T-helper 2 cell treated with Interferon-gamma antibody and Interleukin-4, amounts not matched to agents 5 μg/mL and 100 μg/mL, for 36 hours (primary cell): Measurements from ENCODE around the gene KANSL1.

ENCODE experiments used
- DNase-seq: peaks from one replicate; pipeline ENCODE4 v3.0.0; 2021; ENCODE audit warnings: low spot score
- H3K27ac Mint-ChIP-seq: one replicate; pipeline ENCODE4 v1.8.0; 2021; ENCODE audit warnings: mild to moderate bottlenecking, mixed read lengths
- H3K27me3 Mint-ChIP-seq: one replicate; pipeline ENCODE4 v1.8.0; 2021; ENCODE audit warnings: low read depth, mixed read lengths
- H3K36me3 Mint-ChIP-seq: one replicate; pipeline ENCODE4 v1.8.0; 2021; ENCODE audit warnings: low read depth, mixed read lengths
- H3K4me1 Mint-ChIP-seq: one replicate; pipeline ENCODE4 v1.8.0; 2021; ENCODE audit warnings: low read depth, mixed read lengths
- H3K4me3 Mint-ChIP-seq: one replicate; pipeline ENCODE4 v1.8.0; 2022; ENCODE audit warnings: mild to moderate bottlenecking, moderate library complexity, mixed read lengths
- H3K9me3 Mint-ChIP-seq: one replicate; pipeline ENCODE4 v1.8.0; 2021; ENCODE audit warnings: mixed read lengths

KANSL1 gene

GRCh38 chr17:46002973-46003316 is 190.3 kb downstream of the KANSL1 start:
- H3K27me3 Mint-ChIP-seq, result no peaks in the 10 kb centered on the region
- no peak overlapping the region for H3K27ac Mint-ChIP-seq
- H3K36me3 Mint-ChIP-seq, result no peaks in the 10 kb centered on the region
- peaks cover 5% of the 10 kb centered on the region for H3K4me1 Mint-ChIP-seq
- H3K4me3 Mint-ChIP-seq, result no peak overlapping the region
- H3K9me3 Mint-ChIP-seq, result no peaks in the 10 kb centered on the region
- DNase-seq, result no peak

GRCh38 chr17:46002311-46002972 is 190.8 kb downstream of the KANSL1 start:
- DNase-seq, result peak; percentile 46
- no peaks in the 10 kb centered on the region for H3K9me3 Mint-ChIP-seq
- H3K27ac Mint-ChIP-seq, result no peak overlapping the region
- peaks cover 5% of the 10 kb centered on the region for H3K4me1 Mint-ChIP-seq
- no peaks in the 10 kb centered on the region for H3K27me3 Mint-ChIP-seq
- no peaks in the 10 kb centered on the region for H3K36me3 Mint-ChIP-seq
- no peak overlapping the region for H3K4me3 Mint-ChIP-seq

- DNase-seq, result no peak
- H3K27me3 Mint-ChIP-seq, result no peaks in the 10 kb centered on the region
- H3K4me3 Mint-ChIP-seq, result no peak overlapping the region
- peaks cover 5% of the 10 kb centered on the region for H3K4me1 Mint-ChIP-seq
- no peak overlapping the region for H3K27ac Mint-ChIP-seq
- H3K36me3 Mint-ChIP-seq, result no peaks in the 10 kb centered on the region
- no peaks in the 10 kb centered on the region for H3K9me3 Mint-ChIP-seq
Measured at GRCh38 chr17:46001390-46002310, 191.6 kb downstream of the KANSL1 start.

GRCh38 chr17:46000757-46001156 is 192.5 kb downstream of the KANSL1 start:
- Mint-ChIP-seq H3K9me3 (no peaks in the 10 kb centered on the region), H3K4me1 (peaks cover 5% of the 10 kb centered on the region), H3K27me3 (no peaks in the 10 kb centered on the region), H3K36me3 (no peaks in the 10 kb centered on the region), H3K4me3 (no peak overlapping the region), H3K27ac (no peak overlapping the region)
- DNase-seq, result no peak

- Mint-ChIP-seq H3K4me3 (no peak overlapping the region), H3K4me1 (peaks cover 5% of the 10 kb centered on the region), H3K36me3 (no peaks in the 10 kb centered on the region), H3K27me3 (no peaks in the 10 kb centered on the region), H3K9me3 (no peaks in the 10 kb centered on the region), H3K27ac (no peak overlapping the region)
- DNase-seq, result no peak
Measured at GRCh38 chr17:46000292-46000691, 192.9 kb downstream of the KANSL1 start.

GRCh38 chr17:45999900-46000290 is 193.3 kb downstream of the KANSL1 start:
- no peaks in the 10 kb centered on the region for H3K9me3 Mint-ChIP-seq
- DNase-seq, result no peak
- peaks cover 5% of the 10 kb centered on the region for H3K4me1 Mint-ChIP-seq
- no peak overlapping the region for H3K4me3 Mint-ChIP-seq
- H3K27me3 Mint-ChIP-seq, result no peaks in the 10 kb centered on the region
- no peak overlapping the region for H3K27ac Mint-ChIP-seq
- H3K36me3 Mint-ChIP-seq, result no peaks in the 10 kb centered on the region

GRCh38 chr17:45998987-45999899 is 194.0 kb downstream of the KANSL1 start, which contains the start of gene STH:
TSS of gene STH (plus strand) at chr17:45999250. CDS start at chr17:45999280, 30 bp downstream.
- DNase-seq, result no peak
- Mint-ChIP-seq H3K4me1 (peaks cover 4% of the 10 kb centered on the region), H3K27me3 (no peaks in the 10 kb centered on the region), H3K9me3 (no peaks in the 10 kb centered on the region), H3K4me3 (no peak within 1 kb of the TSS), H3K36me3 (no peaks in the 10 kb centered on the region), H3K27ac (no peak within 1 kb of the TSS)

GRCh38 chr17:45997624-45998023 is 195.6 kb downstream of the KANSL1 start:
- no peaks in the 10 kb centered on the region for H3K27me3 Mint-ChIP-seq
- no peak for DNase-seq
- H3K36me3 Mint-ChIP-seq, result no peaks in the 10 kb centered on the region
- no peak overlapping the region for H3K4me3 Mint-ChIP-seq
- H3K27ac Mint-ChIP-seq, result no peak overlapping the region
- H3K4me1 Mint-ChIP-seq, result peaks cover under 1% of the 10 kb centered on the region
- H3K9me3 Mint-ChIP-seq, result no peaks in the 10 kb centered on the region

- no peak overlapping the region for H3K4me3 Mint-ChIP-seq
- H3K4me1 Mint-ChIP-seq, result no peaks in the 10 kb centered on the region
- H3K27ac Mint-ChIP-seq, result no peak overlapping the region
- no peaks in the 10 kb centered on the region for H3K27me3 Mint-ChIP-seq
- no peaks in the 10 kb centered on the region for H3K36me3 Mint-ChIP-seq
- no peaks in the 10 kb centered on the region for H3K9me3 Mint-ChIP-seq
- no peak for DNase-seq
Measured at GRCh38 chr17:45997166-45997565, 196.1 kb downstream of the KANSL1 start.

- Mint-ChIP-seq H3K4me1 (no peaks in the 10 kb centered on the region), H3K27me3 (no peaks in the 10 kb centered on the region), H3K9me3 (no peaks in the 10 kb centered on the region), H3K4me3 (no peak overlapping the region), H3K36me3 (no peaks in the 10 kb centered on the region), H3K27ac (no peak overlapping the region)
- no peak for DNase-seq
Measured at GRCh38 chr17:45996282-45996937, 196.8 kb downstream of the KANSL1 start.

GRCh38 chr17:45995627-45996270 is 197.5 kb downstream of the KANSL1 start:
- no peaks in the 10 kb centered on the region for H3K9me3 Mint-ChIP-seq
- H3K4me3 Mint-ChIP-seq, result no peak overlapping the region
- DNase-seq, result no peak
- H3K27me3 Mint-ChIP-seq, result no peaks in the 10 kb centered on the region
- no peaks in the 10 kb centered on the region for H3K36me3 Mint-ChIP-seq
- no peak overlapping the region for H3K27ac Mint-ChIP-seq
- no peaks in the 10 kb centered on the region for H3K4me1 Mint-ChIP-seq

GRCh38 chr17:45994987-45995386 is 198.2 kb downstream of the KANSL1 start:
- H3K9me3 Mint-ChIP-seq, result no peaks in the 10 kb centered on the region
- no peak for DNase-seq
- no peaks in the 10 kb centered on the region for H3K27me3 Mint-ChIP-seq
- H3K27ac Mint-ChIP-seq, result no peak overlapping the region
- no peaks in the 10 kb centered on the region for H3K4me1 Mint-ChIP-seq
- H3K36me3 Mint-ChIP-seq, result no peaks in the 10 kb centered on the region
- H3K4me3 Mint-ChIP-seq, result no peak overlapping the region

GRCh38 chr17:45993962-45994627 is 199.1 kb downstream of the KANSL1 start:
- no peaks in the 10 kb centered on the region for H3K27me3 Mint-ChIP-seq
- no peaks in the 10 kb centered on the region for H3K4me1 Mint-ChIP-seq
- DNase-seq, result no peak
- H3K27ac Mint-ChIP-seq, result no peak overlapping the region
- H3K4me3 Mint-ChIP-seq, result no peak overlapping the region
- no peaks in the 10 kb centered on the region for H3K9me3 Mint-ChIP-seq
- no peaks in the 10 kb centered on the region for H3K36me3 Mint-ChIP-seq
